A549 treated with CORT108297 at 1 μM for 4 hours (cell line): Measurements from ENCODE around the gene VCPKMT. TPM values are rescaled to one million over a fixed set of nuclear protein-coding genes. Genes with fewer than 3 reads are reported as not detected.

Experiments
- total RNA-seq: library from RNA; stranded (reverse); fragments of 200-300 nt; extraction: Qiagen RNA extraction; gene quantifications from 5 replicates; pipeline ENCODE4 v1.2.3, GENCODE V29; 2022

Gene VCPKMT
- 8.4 to 9.8 TPM (median 9.2 TPM) in 5 replicates for total RNA-seq

GRCh38 chr14:50116181-50116956 is at the start of gene VCPKMT:
VCPKMT (minus strand) TSS chr14:50116572; CDS start chr14:50116552, 20 bp downstream.

Other genes with a start within 250 kb of the VCPKMT start
- 61.5 to 74.8 TPM (median 68.2 TPM) in 5 replicates for gene ARF6, start 223.5 kb downstream of the VCPKMT start, total RNA-seq
- 8.2 to 12.0 TPM (median 11.4 TPM) in 5 replicates for gene SOS2, start 115.0 kb upstream of the VCPKMT start, total RNA-seq
- gene L2HGDH, start 195.7 kb upstream of the VCPKMT start, total RNA-seq, result 8.5 to 11.9 TPM (median 10.4 TPM) in 5 replicates
- 8.7 to 11.8 TPM (median 11.0 TPM) in 5 replicates for gene DMAC2L, start 195.8 kb upstream of the VCPKMT start, total RNA-seq